GM23248 (cell line): Measurements from ENCODE around the gene TREM1. TPM values are rescaled to one million over a fixed set of nuclear protein-coding genes. Genes with fewer than 3 reads are reported as not detected.

ENCODE experiments used
- DNase-seq: peaks from one replicate; pipeline ENCODE4 v3.0.0-alpha.2; 2015
- H2AFZ ChIP-seq: fragments of 200-600 bp; sonication (generic); 2 replicates; pipeline ENCODE4 v1.6.1; 2016; ENCODE audit warnings: antibody characterized with exemption
- H3F3A ChIP-seq: fragments of 200-600 bp; sonication (generic); 2 replicates; pipeline ENCODE4 v1.6.1; 2016; ENCODE audit warnings: mild to moderate bottlenecking, antibody characterized with exemption, mixed run types; ENCODE audit not compliant: insufficient read depth
- H3K27ac ChIP-seq: fragments of 200-600 bp; sonication (generic); 2 replicates; pipeline ENCODE4 v1.5.1; 2016; ENCODE audit warnings: mild to moderate bottlenecking
- H3K27me3 ChIP-seq: fragments of 200-600 bp; sonication (generic); replicated peaks from 2 replicates; pipeline ENCODE4 v1.6.1; 2016; ENCODE audit warnings: mild to moderate bottlenecking; ENCODE audit not compliant: insufficient read depth
- H3K36me3 ChIP-seq: fragments of 200-600 bp; sonication (generic); 2 replicates; pipeline ENCODE4 v1.6.1; 2016; ENCODE audit warnings: low read depth, mild to moderate bottlenecking
- H3K4me1 ChIP-seq: fragments of 200-600 bp; sonication (generic); 2 replicates; pipeline ENCODE4 v1.6.1; 2016; ENCODE audit warnings: mild to moderate bottlenecking; ENCODE audit not compliant: insufficient read depth
- H3K4me2 ChIP-seq: fragments of 200-600 bp; sonication (generic); one replicate; pipeline ENCODE4 v1.6.1; 2016; ENCODE audit warnings: mild to moderate bottlenecking; ENCODE audit not compliant: unreplicated experiment
- H3K4me3 ChIP-seq: fragments of 200-600 bp; sonication (generic); 2 replicates; pipeline ENCODE4 v1.5.1; 2016; ENCODE audit warnings: mild to moderate bottlenecking
- H3K79me2 ChIP-seq: fragments of 200-600 bp; sonication (generic); 2 replicates; pipeline ENCODE4 v1.6.1; 2016; ENCODE audit warnings: mild to moderate bottlenecking; ENCODE audit not compliant: insufficient read depth
- H3K9ac ChIP-seq: fragments of 200-600 bp; sonication (generic); 2 replicates; pipeline ENCODE4 v1.6.1; 2016; ENCODE audit warnings: mild to moderate bottlenecking
- H3K9me2 ChIP-seq: fragments of 200-600 bp; sonication (generic); 2 replicates; pipeline ENCODE4 v1.6.1; 2016; ENCODE audit warnings: mixed run types, mild to moderate bottlenecking, moderate library complexity; ENCODE audit not compliant: insufficient read depth
- H3K9me3 ChIP-seq: fragments of 200-600 bp; sonication (generic); one replicate; pipeline ENCODE4 v1.6.1; 2017; ENCODE audit warnings: low read depth
- H4K20me1 ChIP-seq: fragments of 200-600 bp; sonication (generic); 2 replicates; pipeline ENCODE4 v1.6.0; 2016; ENCODE audit not compliant: insufficient read depth
- EZH2 ChIP-seq: fragments of 200-600 bp; sonication (generic); IDR thresholded peaks from 2 replicates; pipeline ENCODE4 v1.6.1; 2018; ENCODE audit warnings: antibody characterized with exemption, mild to moderate bottlenecking; ENCODE audit not compliant: insufficient read depth, poor library complexity, severe bottlenecking
- EZH2phosphoT487 ChIP-seq: fragments of 200-600 bp; sonication (generic); IDR thresholded peaks from 2 replicates; pipeline ENCODE4 v1.6.1; 2018; ENCODE audit warnings: antibody characterized with exemption, moderate library complexity, mild to moderate bottlenecking, low read depth; ENCODE audit not compliant: insufficient read depth
- WGBS, 2 experiments: methylation state at CpG; one replicate each; pipeline ENCODE4 v1.1.6; 2015 to 2017; ENCODE audit warnings: low lambda C conversion rate in 2 of 2, low coverage in 1 of 2; ENCODE audit errors: missing lambda C conversion rate in 2 of 2; 5-methylcytosine and 5-hydroxymethylcytosine counted together
- in situ Hi-C: fragments of 300-500 bp; cut with MboI; formaldehyde crosslinking; loops from 2 replicates; pipeline ENCODE4 v1.15.0; 2020
- polyA plus RNA-seq: library from polyadenylated mRNA; unstranded; fragments of >200 nt; fragmentation: Nextera tagmentation; extraction: Ambion mirVana; gene quantifications from 2 replicates; pipeline ENCODE4 v1.2.1, GENCODE V29; 2016
- total RNA-seq: library from RNA; depleted of rRNA; stranded (reverse); fragments of >200 nt; shearing (Covaris generic); gene quantifications from 2 replicates; pipeline ENCODE4 v1.2.3, GENCODE V29; 2014

TREM1 gene
- total and polyA plus RNA-seq, 2 experiments from 2014 or later: not detected

GRCh38 chr6:41318261-41318653 is 31.8 kb upstream of the TREM1 start:
- Histone ChIP-seq H3K79me2 (no peaks in the 10 kb centered on the region), H3K4me1 (no peaks in the 10 kb centered on the region), H3K4me3 (peak overlapping the region; percentile 64; the same call in 1 of the 2 replicates), H3K36me3 (no peaks in the 10 kb centered on the region), H3F3A (no peaks in the 10 kb centered on the region), H2AFZ (peak overlapping the region; percentile 63), H3K9me2 (no peaks in the 10 kb centered on the region), H3K9ac (peak overlapping the region; percentile 36), H3K9me3 (no peaks in the 10 kb centered on the region), H3K27ac (no peak overlapping the region), H4K20me1 (no peaks in the 10 kb centered on the region), H3K4me2 (peak overlapping the region; percentile 59), H3K27me3 (peaks cover 53% of the 10 kb centered on the region)
- in situ Hi-C loops: no loop called here
- no peak for TF ChIP-seq EZH2phosphoT487
- no peak for TF ChIP-seq EZH2
- WGBS, 2 experiments: 18 to 19% methylated on average over 9 of the region's 9 CpGs
- no peak for DNase-seq

GRCh38 chr6:41315943-41316620 is 29.6 kb upstream of the TREM1 start:
- H3F3A ChIP-seq: no peaks in the 10 kb centered on the region
- no peak overlapping the region for H3K9ac ChIP-seq
- no peaks in the 10 kb centered on the region for H3K4me1 ChIP-seq
- in situ Hi-C loops: no loop called here
- H4K20me1 ChIP-seq: no peaks in the 10 kb centered on the region
- H3K9me2 ChIP-seq: no peaks in the 10 kb centered on the region
- H3K27me3 ChIP-seq: peaks cover 59% of the 10 kb centered on the region
- no peak overlapping the region for H3K4me2 ChIP-seq
- no peak overlapping the region for H2AFZ ChIP-seq
- TF ChIP-seq EZH2 (no peak), EZH2phosphoT487 (no peak)
- DNase-seq: no peak
- 50 to 70% methylated on average over 1 of the region's 1 CpG for WGBS, 2 experiments
- H3K4me3 ChIP-seq: no peak overlapping the region
- H3K36me3 ChIP-seq: no peaks in the 10 kb centered on the region
- no peaks in the 10 kb centered on the region for H3K79me2 ChIP-seq
- no peak overlapping the region for H3K27ac ChIP-seq
- H3K9me3 ChIP-seq: no peaks in the 10 kb centered on the region

GRCh38 chr6:41315203-41315602 is 28.7 kb upstream of the TREM1 start:
- Histone ChIP-seq H4K20me1 (no peaks in the 10 kb centered on the region), H3K4me2 (no peak overlapping the region), H3K79me2 (no peaks in the 10 kb centered on the region), H3F3A (no peaks in the 10 kb centered on the region), H3K9ac (no peak overlapping the region), H3K36me3 (no peaks in the 10 kb centered on the region), H3K4me1 (no peaks in the 10 kb centered on the region), H3K4me3 (no peak overlapping the region), H3K9me3 (no peaks in the 10 kb centered on the region), H3K27me3 (peaks cover 61% of the 10 kb centered on the region), H2AFZ (no peak overlapping the region), H3K9me2 (no peaks in the 10 kb centered on the region), H3K27ac (no peak overlapping the region)
- WGBS, 2 experiments: 8 to 12% methylated on average over 2 of the region's 2 CpGs
- in situ Hi-C loops: no loop called here
- TF ChIP-seq EZH2 (no peak), EZH2phosphoT487 (no peak)
- DNase-seq: no peak

- Histone ChIP-seq H4K20me1 (no peaks in the 10 kb centered on the region), H3K9me3 (no peaks in the 10 kb centered on the region), H3K79me2 (no peaks in the 10 kb centered on the region), H3K27ac (no peak overlapping the region), H2AFZ (no peak overlapping the region), H3K36me3 (no peaks in the 10 kb centered on the region), H3F3A (no peaks in the 10 kb centered on the region), H3K4me3 (no peak overlapping the region), H3K27me3 (peaks cover 30% of the 10 kb centered on the region; the same call in 1 of the 2 replicates), H3K4me2 (no peak overlapping the region), H3K9ac (no peak overlapping the region), H3K4me1 (no peaks in the 10 kb centered on the region), H3K9me2 (no peaks in the 10 kb centered on the region)
- no peak for TF ChIP-seq EZH2phosphoT487
- in situ Hi-C loops: no loop called here
- WGBS, 2 experiments: 15 to 17% methylated on average over 13 of the region's 13 CpGs
- peak; percentile 58 for DNase-seq
Measured at GRCh38 chr6:41306187-41306854, 19.8 kb upstream of the TREM1 start.
